HG02588 (cell line): ENCODE data around the gene LRRC4.

Experiments used
- ATAC-seq: cut with Tn5 transposase; IDR thresholded peaks from one replicate; pipeline ENCODE4 v1.9.1; 2021; ENCODE audit warnings: mild to moderate bottlenecking, moderate library complexity; ENCODE audit not compliant: unreplicated experiment

Gene LRRC4, protein sequence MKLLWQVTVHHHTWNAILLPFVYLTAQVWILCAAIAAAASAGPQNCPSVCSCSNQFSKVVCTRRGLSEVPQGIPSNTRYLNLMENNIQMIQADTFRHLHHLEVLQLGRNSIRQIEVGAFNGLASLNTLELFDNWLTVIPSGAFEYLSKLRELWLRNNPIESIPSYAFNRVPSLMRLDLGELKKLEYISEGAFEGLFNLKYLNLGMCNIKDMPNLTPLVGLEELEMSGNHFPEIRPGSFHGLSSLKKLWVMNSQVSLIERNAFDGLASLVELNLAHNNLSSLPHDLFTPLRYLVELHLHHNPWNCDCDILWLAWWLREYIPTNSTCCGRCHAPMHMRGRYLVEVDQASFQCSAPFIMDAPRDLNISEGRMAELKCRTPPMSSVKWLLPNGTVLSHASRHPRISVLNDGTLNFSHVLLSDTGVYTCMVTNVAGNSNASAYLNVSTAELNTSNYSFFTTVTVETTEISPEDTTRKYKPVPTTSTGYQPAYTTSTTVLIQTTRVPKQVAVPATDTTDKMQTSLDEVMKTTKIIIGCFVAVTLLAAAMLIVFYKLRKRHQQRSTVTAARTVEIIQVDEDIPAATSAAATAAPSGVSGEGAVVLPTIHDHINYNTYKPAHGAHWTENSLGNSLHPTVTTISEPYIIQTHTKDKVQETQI

GRCh38 chr7:128030654-128031611, at the start of gene LRRC4:
LRRC4 (minus strand) TSS chr7:128031437; CDS start chr7:128030640, 797 bp downstream.
- peak; percentile 38 for ATAC-seq

GRCh38 chr7:128080169-128080568, 48.9 kb upstream of the LRRC4 start:
- ATAC-seq = no peak

GRCh38 chr7:128078309-128078708, 47.1 kb upstream of the LRRC4 start:
- no peak for ATAC-seq

DNA sequence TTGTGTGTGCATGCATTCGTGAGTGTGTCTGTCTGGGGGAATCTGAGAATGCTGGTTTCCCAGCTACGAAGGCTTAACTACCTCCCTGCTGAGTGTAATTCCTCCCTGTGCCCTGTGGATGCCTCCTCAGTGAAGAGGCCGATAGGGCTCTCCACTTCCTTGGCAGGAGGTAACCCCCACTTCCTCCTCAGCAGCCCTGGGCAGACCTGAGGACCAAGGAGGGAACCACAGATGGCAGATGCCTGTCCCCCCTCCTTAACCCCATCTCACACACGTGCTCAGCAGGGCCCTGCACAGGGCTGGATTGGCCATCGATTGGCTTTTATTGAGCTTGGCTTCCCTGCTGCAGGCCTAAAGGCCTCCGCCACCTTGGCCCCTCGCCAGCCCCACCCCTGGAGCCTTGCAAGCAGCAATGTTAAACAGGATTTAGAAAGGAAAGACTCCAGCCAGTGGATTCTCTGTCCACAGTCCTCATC, 45.6 kb upstream of the LRRC4 start:
- ATAC-seq = no peak

DNA sequence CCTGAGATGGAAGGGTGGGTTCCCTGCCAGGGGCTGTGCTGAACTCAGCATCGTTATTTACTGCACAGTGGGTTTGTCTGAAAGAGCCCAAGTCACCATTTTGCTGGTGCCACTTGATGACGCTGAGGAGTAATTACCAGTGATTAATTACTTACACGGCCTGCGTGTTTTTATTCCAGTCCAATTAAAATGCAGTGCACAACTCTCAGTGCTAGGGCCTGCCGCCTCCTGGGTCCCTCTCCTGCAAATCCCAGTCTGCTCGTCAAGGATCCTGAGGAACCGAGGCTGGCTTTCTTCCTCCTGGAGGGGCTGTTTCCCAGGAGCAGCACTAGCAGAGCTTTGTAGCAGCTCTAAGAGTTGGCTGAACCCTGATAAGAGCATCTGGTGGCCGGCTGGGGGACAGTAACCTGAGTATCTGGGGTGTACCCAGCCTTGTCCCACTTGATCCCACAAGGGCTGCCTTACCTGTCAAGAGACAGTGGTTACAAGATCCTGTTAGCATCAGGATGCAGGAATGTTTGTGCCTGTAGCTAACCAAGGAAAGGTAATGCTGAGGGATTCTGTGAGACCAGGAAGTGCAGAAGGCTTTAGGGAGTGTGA, 45.1 kb upstream of the LRRC4 start:
- ATAC-seq = no peak

DNA sequence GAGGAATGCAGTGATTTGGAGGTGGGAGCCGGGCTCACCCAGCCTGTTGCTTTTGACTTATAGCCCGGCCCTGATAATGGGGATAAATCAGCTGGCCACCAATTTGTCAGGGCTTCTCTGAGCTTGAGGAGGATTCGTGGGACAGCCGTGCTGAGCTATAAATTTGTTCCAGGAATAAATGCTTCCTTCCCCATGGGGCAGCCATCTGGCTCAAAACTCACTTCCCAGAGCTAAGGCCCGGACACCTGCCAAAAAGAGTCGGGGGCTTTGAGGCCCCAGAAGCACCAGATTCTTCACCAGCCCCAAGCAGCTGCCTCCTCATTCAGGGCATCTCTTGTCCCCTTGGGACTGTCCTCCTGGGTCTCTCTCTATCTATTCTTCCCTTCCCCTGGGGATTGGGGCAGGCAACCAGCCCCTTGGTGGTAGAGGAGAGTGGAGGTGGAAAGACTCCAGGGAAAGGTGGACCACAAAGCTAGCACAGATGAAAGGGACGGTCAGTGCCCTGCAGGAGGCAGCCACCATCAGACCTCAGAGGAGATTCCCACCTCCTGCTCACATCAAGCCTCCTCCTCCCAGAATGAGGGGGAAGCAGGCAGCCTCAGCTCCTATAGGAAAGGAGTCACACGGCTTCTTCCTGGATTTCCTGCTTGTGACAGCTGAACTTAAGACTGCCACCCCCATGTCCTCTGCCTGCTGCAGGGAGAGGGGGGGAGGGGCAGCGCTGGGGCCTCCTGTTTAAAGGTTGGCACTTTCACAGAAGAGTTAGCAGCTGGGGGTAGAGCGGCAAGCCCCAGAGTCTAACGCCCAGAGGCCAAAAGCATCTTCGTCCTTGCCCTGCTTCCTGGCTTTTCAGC, 44.2 kb upstream of the LRRC4 start:
- ATAC-seq = no peak

- ATAC-seq = no peak
Observed at GRCh38 chr7:128074736-128075135, 43.5 kb upstream of the LRRC4 start.

GRCh38 chr7:128074336-128074735, 43.1 kb upstream of the LRRC4 start:
- ATAC-seq = no peak

DNA sequence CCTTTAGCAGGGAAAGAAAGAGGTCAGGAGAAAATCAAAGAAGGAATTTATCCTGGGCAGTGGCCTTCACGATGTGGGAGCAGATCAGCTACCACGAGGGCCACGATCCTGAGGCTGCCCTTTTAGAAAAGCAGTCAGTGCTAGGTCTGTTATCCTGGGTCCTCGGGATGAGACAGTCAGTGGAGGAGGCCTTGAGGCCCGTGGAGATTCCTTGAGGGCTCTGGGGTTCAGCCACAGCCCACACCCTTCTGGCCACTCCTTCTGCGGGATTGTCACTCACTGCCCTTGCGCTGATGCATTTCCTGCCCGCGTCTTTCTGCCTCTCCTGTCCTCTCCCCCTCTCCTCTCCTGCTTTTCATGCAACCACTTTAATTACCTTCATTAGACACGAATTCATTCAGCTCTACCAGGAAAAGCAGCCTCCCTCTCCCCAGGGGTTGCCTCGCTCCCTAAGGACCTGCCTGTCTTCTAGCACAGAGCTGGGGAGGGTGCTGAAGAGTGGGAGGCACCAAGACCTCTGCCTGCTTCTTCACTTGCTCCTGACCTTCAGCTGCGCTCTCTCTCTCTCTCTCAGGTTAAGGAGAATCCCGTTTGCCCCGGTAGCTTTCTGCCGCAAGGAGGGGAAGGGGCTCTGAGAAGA, 42.6 kb upstream of the LRRC4 start:
- no peak for ATAC-seq

GRCh38 chr7:128071801-128072200, 40.6 kb upstream of the LRRC4 start:
- no peak for ATAC-seq

DNA sequence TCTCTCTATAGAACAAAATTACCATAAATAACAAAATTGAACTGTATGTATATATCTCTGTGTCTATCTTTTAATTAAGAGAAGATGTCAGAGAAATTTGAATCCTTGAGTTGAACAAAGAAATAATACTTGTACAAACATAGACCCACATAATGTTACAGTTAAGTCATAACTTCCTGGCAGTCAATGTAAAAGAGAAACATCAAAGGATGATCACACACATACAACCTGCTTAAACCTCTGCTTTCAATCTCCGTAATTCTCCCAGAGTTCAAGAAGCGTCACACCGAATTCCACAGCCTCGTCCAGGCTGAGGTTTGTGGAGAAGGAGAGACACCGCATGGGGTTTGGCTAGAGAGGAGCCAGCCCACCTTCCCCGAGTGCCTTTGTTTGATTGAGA, 40.1 kb upstream of the LRRC4 start:
- no peak for ATAC-seq

- ATAC-seq = no peak
Observed at GRCh38 chr7:128069373-128070364, 38.4 kb upstream of the LRRC4 start.

DNA sequence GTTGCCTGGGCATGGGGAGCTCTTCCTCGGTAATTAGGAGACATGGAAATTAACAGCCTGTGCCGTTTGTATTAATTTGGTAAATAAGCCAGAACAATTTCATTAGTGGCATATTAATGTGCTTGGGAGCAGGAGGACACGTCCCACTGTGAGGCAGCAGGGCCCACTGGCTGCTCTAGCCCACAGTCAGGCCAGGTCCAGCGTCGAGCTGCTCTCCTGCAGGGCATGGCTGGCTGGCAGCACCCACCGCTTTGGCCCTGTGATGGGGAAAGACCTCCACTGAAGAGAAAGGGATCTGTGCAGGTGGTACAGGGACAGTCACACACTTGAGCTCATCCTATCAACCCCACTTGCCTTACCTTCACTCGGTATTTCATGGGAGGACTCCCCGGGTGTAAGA, 37.5 kb upstream of the LRRC4 start:
- ATAC-seq = no peak

DNA sequence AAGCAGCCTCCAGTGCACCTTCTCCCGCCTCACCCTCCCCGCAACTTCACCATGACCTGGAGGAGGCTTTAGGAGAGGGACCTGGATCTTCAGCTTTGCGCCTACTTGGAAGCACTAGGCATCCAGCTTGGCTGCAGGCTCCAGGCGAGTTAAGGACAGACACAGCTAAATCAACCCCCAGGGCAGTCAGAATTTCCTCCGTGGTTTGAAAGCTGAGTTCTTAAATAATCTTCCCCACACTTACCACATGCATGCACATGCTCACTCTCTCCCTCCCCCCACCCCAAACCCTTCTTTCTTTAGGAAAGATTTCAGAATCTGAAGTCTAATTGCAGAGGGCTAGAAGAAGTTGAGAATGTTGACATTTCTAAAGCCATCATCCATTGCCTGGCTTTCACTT, 36.7 kb upstream of the LRRC4 start:
- no peak for ATAC-seq

DNA sequence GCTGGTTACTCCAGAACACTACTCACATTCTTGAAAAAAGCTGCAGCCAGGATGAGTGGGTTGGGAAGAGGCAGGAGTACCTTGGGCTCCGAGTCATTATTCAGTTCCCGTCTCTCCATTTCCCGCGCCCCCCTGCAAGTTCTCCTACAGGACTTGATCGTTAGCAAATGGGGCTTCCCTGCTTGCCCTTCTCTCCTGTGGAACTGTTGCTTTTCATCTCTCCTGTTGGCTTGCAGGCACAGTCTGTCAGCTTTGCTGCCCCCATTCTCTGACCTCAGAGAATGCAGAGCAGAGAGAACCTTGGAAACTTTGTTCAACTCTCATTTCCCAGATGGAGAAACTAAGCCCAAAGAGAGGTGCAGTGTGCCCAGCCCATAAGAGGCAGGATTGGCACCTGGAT, 35.6 kb upstream of the LRRC4 start:
- no peak for ATAC-seq

GRCh38 chr7:128066395-128066794, 35.2 kb upstream of the LRRC4 start:
- ATAC-seq = no peak

DNA sequence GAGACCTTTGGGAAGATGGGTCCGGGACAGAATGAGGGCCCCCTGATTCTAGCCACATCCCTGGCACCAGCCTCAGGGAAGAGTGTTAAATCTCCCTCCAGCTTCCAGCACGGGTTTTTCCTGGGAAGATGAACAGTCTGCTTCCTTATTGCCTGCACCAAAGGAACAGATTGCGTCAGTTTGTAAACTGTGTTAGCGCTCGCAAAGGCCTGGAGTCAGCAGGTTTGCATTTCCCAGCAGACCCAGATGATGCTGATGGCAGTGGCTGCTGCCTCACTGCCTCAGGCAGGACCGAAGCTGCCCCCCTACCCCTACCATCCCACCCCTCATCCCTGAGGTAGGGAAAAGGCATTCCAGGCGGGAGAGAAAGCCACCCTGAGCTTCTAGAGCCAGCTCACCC, 34.6 kb upstream of the LRRC4 start:
- ATAC-seq = no peak

GRCh38 chr7:128063088-128063487, 31.9 kb upstream of the LRRC4 start:
- no peak for ATAC-seq
